DOHH2 (cell line): Measurements from ENCODE around the gene DEFB123.

Experiments
- H3F3A ChIP-seq: fragments of 200-600 bp; sonication (generic), shearing (Covaris generic); 2 replicates; pipeline ENCODE4 v1.6.0; 2016; ENCODE audit warnings: antibody characterized with exemption, mild to moderate bottlenecking; ENCODE audit not compliant: control insufficient read depth, insufficient read depth
- H3K27ac ChIP-seq: fragments of 200-600 bp; sonication (generic); 2 replicates; pipeline ENCODE4 v1.5.1; 2014; ENCODE audit warnings: low read depth, mild to moderate bottlenecking, low read length, moderate library complexity
- H3K27me3 ChIP-seq: fragments of 200-600 bp; sonication (generic); 2 replicates; pipeline ENCODE4 v1.6.1; 2014; ENCODE audit warnings: mild to moderate bottlenecking, low read length, mixed read lengths; ENCODE audit not compliant: control insufficient read depth
- H3K36me3 ChIP-seq: fragments of 200-600 bp; sonication (generic); 2 replicates; pipeline ENCODE4 v1.6.1; 2014; ENCODE audit warnings: mild to moderate bottlenecking, low read length, moderate library complexity, mixed read lengths; ENCODE audit not compliant: control insufficient read depth
- H3K4me1 ChIP-seq: fragments of 200-600 bp; sonication (generic); 2 replicates; pipeline ENCODE4 v1.6.1; 2014; ENCODE audit warnings: mild to moderate bottlenecking, low read length, mixed read lengths; ENCODE audit not compliant: control insufficient read depth
- H3K4me2 ChIP-seq: fragments of 200-600 bp; sonication (generic); 2 replicates; pipeline ENCODE4 v1.6.0; 2014; ENCODE audit warnings: mild to moderate bottlenecking, low read length, moderate library complexity
- H3K4me3 ChIP-seq: fragments of 200-600 bp; sonication (generic); 2 replicates; pipeline ENCODE4 v1.5.1; 2014; ENCODE audit warnings: mild to moderate bottlenecking, low read length, mixed read lengths
- H3K79me2 ChIP-seq: fragments of 200-600 bp; sonication (generic); 2 replicates; pipeline ENCODE4 v1.6.1; 2014; ENCODE audit warnings: mild to moderate bottlenecking, low read length, mixed read lengths; ENCODE audit not compliant: control insufficient read depth
- H3K9me2 ChIP-seq: fragments of 200-600 bp; sonication (generic); replicated peaks from 2 replicates; pipeline ENCODE4 v1.6.1; 2014; ENCODE audit warnings: mild to moderate bottlenecking, low read length, mixed read lengths; ENCODE audit not compliant: control insufficient read depth
- H3K9me3 ChIP-seq: fragments of 200-600 bp; sonication (generic); 2 replicates; pipeline ENCODE4 v1.6.1; 2014; ENCODE audit warnings: antibody characterized with exemption, low read length, mixed read lengths; ENCODE audit not compliant: control insufficient read depth, insufficient read depth
- H4K20me1 ChIP-seq: fragments of 200-600 bp; sonication (generic); 2 replicates; pipeline ENCODE4 v1.6.0; 2014; ENCODE audit warnings: low read depth, mild to moderate bottlenecking, antibody characterized with exemption, low read length, moderate library complexity; ENCODE audit not compliant: control insufficient read depth, insufficient read depth
- EZH2phosphoT487 ChIP-seq: fragments of 200-600 bp; sonication (generic); IDR thresholded peaks from 2 replicates; pipeline ENCODE4 v1.6.1; 2017; ENCODE audit warnings: borderline replicate concordance, mild to moderate bottlenecking, antibody characterized with exemption, low read length, moderate library complexity, mixed read lengths
- TF ChIP-seq, protein P1 (sequence below): fragments of 200-600 bp; sonication (generic); IDR thresholded peaks from one replicate; pipeline ENCODE4 v1.5.1; 2014; ENCODE audit warnings: antibody characterized with exemption, mild to moderate bottlenecking, low read depth, low read length; ENCODE audit not compliant: poor library complexity, severe bottlenecking

DEFB123 gene

DNA sequence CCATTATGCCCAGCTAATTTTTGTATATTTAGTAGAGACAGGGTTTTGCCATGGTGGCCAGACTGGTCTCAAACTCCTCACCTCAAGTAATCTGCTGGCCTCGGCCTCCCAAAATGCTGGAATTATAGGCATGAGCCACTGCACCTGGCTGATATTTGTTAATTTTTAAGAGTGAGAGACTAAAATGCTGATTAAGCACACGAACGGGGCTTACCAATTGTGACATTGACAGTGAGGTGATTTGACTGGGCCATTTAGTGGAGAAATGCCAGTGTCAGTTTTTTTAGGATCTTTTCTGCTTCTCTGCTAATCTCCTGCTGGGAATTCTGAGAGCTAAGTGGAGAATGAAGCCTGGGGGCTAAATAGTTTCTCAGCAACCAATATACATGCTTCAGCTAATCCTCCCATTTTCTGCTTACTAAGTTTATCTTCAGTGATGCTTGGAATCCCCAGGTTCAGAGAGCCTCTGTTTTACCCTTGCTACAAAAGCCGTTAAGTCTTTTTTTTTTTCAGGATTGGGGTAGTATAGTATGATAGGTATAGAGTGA, 9.8 kb upstream of the DEFB123 start:
- Histone ChIP-seq H3K36me3 (no peaks in the 10 kb centered on the region), H4K20me1 (no peaks in the 10 kb centered on the region), H3K4me3 (no peak overlapping the region), H3K9me3 (no peaks in the 10 kb centered on the region), H3K4me2 (no peak overlapping the region), H3K27ac (no peak overlapping the region), H3K9me2 (no peaks in the 10 kb centered on the region), H3K27me3 (no peaks in the 10 kb centered on the region), H3K4me1 (no peaks in the 10 kb centered on the region), H3F3A (no peaks in the 10 kb centered on the region), H3K79me2 (no peaks in the 10 kb centered on the region)
- TF ChIP-seq, protein P1, sequence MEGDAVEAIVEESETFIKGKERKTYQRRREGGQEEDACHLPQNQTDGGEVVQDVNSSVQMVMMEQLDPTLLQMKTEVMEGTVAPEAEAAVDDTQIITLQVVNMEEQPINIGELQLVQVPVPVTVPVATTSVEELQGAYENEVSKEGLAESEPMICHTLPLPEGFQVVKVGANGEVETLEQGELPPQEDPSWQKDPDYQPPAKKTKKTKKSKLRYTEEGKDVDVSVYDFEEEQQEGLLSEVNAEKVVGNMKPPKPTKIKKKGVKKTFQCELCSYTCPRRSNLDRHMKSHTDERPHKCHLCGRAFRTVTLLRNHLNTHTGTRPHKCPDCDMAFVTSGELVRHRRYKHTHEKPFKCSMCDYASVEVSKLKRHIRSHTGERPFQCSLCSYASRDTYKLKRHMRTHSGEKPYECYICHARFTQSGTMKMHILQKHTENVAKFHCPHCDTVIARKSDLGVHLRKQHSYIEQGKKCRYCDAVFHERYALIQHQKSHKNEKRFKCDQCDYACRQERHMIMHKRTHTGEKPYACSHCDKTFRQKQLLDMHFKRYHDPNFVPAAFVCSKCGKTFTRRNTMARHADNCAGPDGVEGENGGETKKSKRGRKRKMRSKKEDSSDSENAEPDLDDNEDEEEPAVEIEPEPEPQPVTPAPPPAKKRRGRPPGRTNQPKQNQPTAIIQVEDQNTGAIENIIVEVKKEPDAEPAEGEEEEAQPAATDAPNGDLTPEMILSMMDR, result no peak
- TF ChIP-seq EZH2phosphoT487, result no peak

DNA sequence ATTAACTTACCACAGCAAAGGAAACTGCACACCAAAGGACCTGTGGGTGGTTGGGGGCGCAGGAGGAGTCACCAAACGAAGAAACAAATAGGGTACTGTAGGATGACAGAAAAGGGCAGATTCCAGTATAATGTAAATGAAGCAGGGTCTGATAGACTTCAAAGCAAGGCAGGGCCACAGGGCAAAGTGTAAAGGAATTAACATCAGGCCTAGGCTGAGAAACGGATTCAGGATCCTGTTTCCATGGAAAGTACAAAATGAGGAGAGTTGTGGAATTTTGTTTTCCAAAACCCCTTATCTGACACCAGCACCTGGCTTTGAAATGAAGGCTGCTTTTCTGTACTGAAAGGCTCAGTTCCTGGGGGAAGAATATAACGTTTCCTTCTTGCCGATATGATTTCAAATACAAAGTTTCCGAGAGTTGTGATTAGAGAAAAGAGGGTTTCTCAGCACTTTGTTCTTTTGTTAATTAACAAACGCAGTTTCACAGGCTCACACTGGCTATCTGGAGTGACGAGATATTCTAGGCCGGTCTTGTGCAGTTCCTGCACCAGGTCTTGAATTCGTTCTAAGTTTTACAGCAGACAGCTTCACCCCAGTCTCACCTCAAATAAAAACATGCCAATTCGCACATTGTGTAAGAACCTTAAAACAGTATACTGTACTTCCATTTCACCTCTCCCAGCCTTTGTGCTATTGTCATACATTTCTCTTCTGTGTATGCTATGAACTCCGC, 5.8 kb downstream of the DEFB123 start:
- no peaks in the 10 kb centered on the region for H3K9me2 ChIP-seq
- H3K79me2 ChIP-seq, result no peaks in the 10 kb centered on the region
- H3K4me2 ChIP-seq, result no peak overlapping the region
- no peaks in the 10 kb centered on the region for H3K36me3 ChIP-seq
- H3K9me3 ChIP-seq, result no peaks in the 10 kb centered on the region
- no peaks in the 10 kb centered on the region for H3F3A ChIP-seq
- no peak overlapping the region for H3K27ac ChIP-seq
- no peak for TF ChIP-seq EZH2phosphoT487
- TF ChIP-seq, protein P1, result no peak
- H4K20me1 ChIP-seq, result no peaks in the 10 kb centered on the region
- no peaks in the 10 kb centered on the region for H3K27me3 ChIP-seq
- H3K4me3 ChIP-seq, result no peak overlapping the region
- no peaks in the 10 kb centered on the region for H3K4me1 ChIP-seq

DNA sequence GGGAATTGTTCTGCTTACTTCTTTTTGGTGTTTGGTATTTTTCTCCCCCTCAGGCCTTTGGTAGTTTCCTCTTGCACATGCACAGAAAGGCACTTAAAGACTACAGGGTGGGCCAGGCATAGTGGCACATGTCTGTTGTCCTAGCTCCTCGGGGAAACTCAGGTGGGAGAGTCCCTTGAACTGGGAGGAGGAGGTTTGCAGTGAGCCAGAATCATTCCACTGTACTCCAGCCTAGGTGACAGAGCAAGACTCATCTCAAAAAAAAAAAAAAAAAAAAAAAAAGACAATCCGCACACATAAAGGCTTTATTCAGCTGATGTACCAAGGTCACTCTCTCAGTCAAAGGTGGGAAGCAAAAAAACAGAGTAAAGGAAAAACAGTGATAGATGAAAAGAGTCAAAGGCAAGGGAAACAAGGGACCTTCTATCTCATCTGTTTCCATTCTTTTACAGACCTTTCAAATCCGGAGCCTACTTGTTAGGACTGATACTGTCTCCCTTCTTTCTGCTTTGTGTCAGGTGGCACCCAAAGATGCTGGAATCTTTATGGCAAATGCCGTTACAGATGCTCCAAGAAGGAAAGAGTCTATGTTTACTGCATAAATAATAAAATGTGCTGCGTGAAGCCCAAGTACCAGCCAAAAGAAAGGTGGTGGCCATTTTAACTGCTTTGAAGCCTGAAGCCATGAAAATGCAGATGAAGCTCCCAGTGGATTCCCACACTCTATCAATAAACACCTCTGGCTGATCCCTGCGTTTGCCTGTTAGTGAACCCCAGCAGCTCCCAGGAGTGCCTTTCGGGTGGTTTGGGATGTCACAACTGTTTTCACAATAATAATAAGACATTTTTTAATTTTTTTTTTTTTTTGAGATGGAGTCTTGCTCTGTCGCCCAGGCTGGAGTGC, 9.3 kb downstream of the DEFB123 start:
- H3K79me2 ChIP-seq, result no peaks in the 10 kb centered on the region
- H4K20me1 ChIP-seq, result no peaks in the 10 kb centered on the region
- H3K9me3 ChIP-seq, result no peaks in the 10 kb centered on the region
- H3K36me3 ChIP-seq, result no peaks in the 10 kb centered on the region
- H3K9me2 ChIP-seq, result no peaks in the 10 kb centered on the region
- no peaks in the 10 kb centered on the region for H3F3A ChIP-seq
- no peak for TF ChIP-seq EZH2phosphoT487
- TF ChIP-seq, protein P1, result no peak
- H3K4me3 ChIP-seq, result no peak overlapping the region
- H3K27me3 ChIP-seq, result peaks cover 3% of the 10 kb centered on the region; the same call in 1 of the 2 replicates
- no peak overlapping the region for H3K4me2 ChIP-seq
- peaks cover 7% of the 10 kb centered on the region for H3K4me1 ChIP-seq
- H3K27ac ChIP-seq, result no peak overlapping the region
